C4-2B (cell line): ENCODE results near the gene CAMKK1.

Source experiments
- H3K27ac ChIP-seq: fragments of 450-650 bp; 2 replicates; pipeline ENCODE4 v1.5.1; 2017
- CTCF ChIP-seq: fragments of 450-650 bp; conservative IDR thresholded peaks from 2 replicates; pipeline ENCODE4 v1.5.1; 2017; ENCODE audit warnings: mild to moderate bottlenecking
- ZFX ChIP-seq: fragments of 450-650 bp; IDR thresholded peaks from 2 replicates; pipeline ENCODE4 v1.6.1; 2017

The CAMKK1 gene

GRCh38 chr17:3915995-3916696 is 23.3 kb upstream of the CAMKK1 start, which contains the start of gene P2RX1:
Gene P2RX1, minus strand, starts transcription at chr17:3916465. Its CDS starts 240 bp downstream, at chr17:3916225.
- TF ChIP-seq CTCF, result no peak
- TF ChIP-seq ZFX, result no peak

GRCh38 chr17:3915581-3915994 is 22.7 kb upstream of the CAMKK1 start:
- TF ChIP-seq ZFX (no peak), CTCF (no peak)
- no peak overlapping the region for H3K27ac ChIP-seq

More at GRCh38 chr17:3915995-3916696, 23.3 kb upstream of the CAMKK1 start, which contains the start of gene P2RX1:
- no peak within 1 kb of the TSS for H3K27ac ChIP-seq

GRCh38 chr17:3914312-3914670 is 21.4 kb upstream of the CAMKK1 start:
- TF ChIP-seq ZFX, result no peak
- no peak for TF ChIP-seq CTCF
- no peak overlapping the region for H3K27ac ChIP-seq

GRCh38 chr17:3913531-3914311 is 20.9 kb upstream of the CAMKK1 start:
- H3K27ac ChIP-seq, result no peak overlapping the region
- TF ChIP-seq CTCF (peak; percentile 99), ZFX (no peak)

GRCh38 chr17:3912827-3913226 is 20.0 kb upstream of the CAMKK1 start:
- H3K27ac ChIP-seq, result no peak overlapping the region
- no peak for TF ChIP-seq ZFX
- TF ChIP-seq CTCF, result no peak

- TF ChIP-seq CTCF, result no peak
- TF ChIP-seq ZFX, result no peak
- H3K27ac ChIP-seq, result no peak overlapping the region
Observed at GRCh38 chr17:3911271-3912053, 18.6 kb upstream of the CAMKK1 start.
